Kidney epithelial cell (primary cell): Measurements from ENCODE around the gene OCA2. TPM values are rescaled to one million over a fixed set of nuclear protein-coding genes. Genes with fewer than 3 reads are reported as not detected.

Source experiments
- DNase-seq: peaks from one replicate; pipeline ENCODE4 v3.0.0-alpha.2; 2010; ENCODE audit warnings: low read depth
- H3K27me3 ChIP-seq: 2 replicates; pipeline ENCODE4 v1.6.0; 2011; ENCODE audit warnings: low read length; ENCODE audit not compliant: control insufficient read depth, insufficient read depth
- H3K36me3 ChIP-seq: 2 replicates; pipeline ENCODE4 v1.5.1; 2011; ENCODE audit warnings: low read length; ENCODE audit not compliant: control insufficient read depth, insufficient read depth
- H3K4me3 ChIP-seq: 2 replicates; pipeline ENCODE4 v1.5.1; 2011; ENCODE audit warnings: low read depth, mild to moderate bottlenecking, control low read depth, low read length
- total RNA-seq: library from RNA; depleted of rRNA; stranded (reverse); fragments of >200 nt; gene quantifications from 2 replicates; pipeline ENCODE4 v1.2.3, GENCODE V29; 2015
- TF ChIP-seq, protein P1 (sequence below): IDR thresholded peaks from 2 replicates; pipeline ENCODE4 v1.5.1; 2011; ENCODE audit warnings: mild to moderate bottlenecking, moderate library complexity, low read length, control low read depth, inconsistent platforms; ENCODE audit not compliant: insufficient read depth, poor library complexity, severe bottlenecking

The OCA2 gene
- total RNA-seq, 1 donor from 2014 or later: 0.29 TPM

DNA sequence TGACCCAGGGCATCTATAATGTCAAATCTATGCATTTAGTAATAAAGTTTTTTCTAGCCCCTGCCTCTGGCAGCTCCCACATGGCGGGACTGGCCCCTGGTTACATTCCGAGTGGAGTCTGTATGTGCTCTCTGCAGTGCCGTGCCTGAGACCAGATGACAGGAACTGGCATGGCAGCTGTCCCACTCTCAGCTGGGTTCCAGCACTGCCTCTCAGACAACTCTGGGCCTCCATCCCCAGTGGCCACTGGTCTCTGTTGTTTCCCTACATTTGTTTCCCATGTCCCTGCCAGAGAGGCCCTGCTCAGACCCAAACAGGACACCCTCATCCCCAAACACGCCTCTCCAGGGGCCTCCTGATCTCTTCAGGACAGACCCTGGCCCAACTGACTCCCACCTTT lies 109.3 kb downstream of the OCA2 start:
- Histone ChIP-seq H3K27me3 (no peaks in the 10 kb centered on the region), H3K4me3 (no peak overlapping the region), H3K36me3 (no peaks in the 10 kb centered on the region)
- TF ChIP-seq, protein P1, sequence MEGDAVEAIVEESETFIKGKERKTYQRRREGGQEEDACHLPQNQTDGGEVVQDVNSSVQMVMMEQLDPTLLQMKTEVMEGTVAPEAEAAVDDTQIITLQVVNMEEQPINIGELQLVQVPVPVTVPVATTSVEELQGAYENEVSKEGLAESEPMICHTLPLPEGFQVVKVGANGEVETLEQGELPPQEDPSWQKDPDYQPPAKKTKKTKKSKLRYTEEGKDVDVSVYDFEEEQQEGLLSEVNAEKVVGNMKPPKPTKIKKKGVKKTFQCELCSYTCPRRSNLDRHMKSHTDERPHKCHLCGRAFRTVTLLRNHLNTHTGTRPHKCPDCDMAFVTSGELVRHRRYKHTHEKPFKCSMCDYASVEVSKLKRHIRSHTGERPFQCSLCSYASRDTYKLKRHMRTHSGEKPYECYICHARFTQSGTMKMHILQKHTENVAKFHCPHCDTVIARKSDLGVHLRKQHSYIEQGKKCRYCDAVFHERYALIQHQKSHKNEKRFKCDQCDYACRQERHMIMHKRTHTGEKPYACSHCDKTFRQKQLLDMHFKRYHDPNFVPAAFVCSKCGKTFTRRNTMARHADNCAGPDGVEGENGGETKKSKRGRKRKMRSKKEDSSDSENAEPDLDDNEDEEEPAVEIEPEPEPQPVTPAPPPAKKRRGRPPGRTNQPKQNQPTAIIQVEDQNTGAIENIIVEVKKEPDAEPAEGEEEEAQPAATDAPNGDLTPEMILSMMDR: no peak
- DNase-seq: no peak

- Histone ChIP-seq H3K27me3 (no peaks in the 10 kb centered on the region), H3K4me3 (no peak overlapping the region), H3K36me3 (no peaks in the 10 kb centered on the region)
- TF ChIP-seq, protein P1: no peak
- DNase-seq: no peak
Measured at GRCh38 chr15:27989427-27989826, 109.7 kb downstream of the OCA2 start.

- Histone ChIP-seq H3K27me3 (no peaks in the 10 kb centered on the region), H3K36me3 (no peaks in the 10 kb centered on the region), H3K4me3 (no peak overlapping the region)
- TF ChIP-seq, protein P1: no peak
- DNase-seq: no peak
Measured at GRCh38 chr15:27985099-27985498, 114.0 kb downstream of the OCA2 start.

DNA sequence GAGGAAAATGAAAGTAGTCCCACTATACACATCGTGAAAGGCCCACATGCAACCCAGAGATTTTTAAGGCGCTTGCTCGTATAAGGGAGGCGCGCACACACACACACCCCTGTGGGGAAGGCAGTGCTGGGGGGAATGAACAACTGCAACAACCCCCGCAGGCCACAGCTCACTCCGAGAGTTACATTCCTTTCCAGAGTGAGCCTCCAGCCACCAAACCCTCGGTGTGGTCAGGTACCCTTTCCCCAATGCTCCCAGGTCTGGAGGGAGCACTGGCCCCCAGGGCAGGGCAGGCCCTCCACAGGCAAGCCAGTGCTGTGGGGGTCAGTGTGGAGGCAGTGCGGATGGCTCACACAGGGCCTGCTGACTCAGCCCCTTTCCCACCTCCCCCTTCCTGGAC lies 115.6 kb downstream of the OCA2 start:
- TF ChIP-seq, protein P1: no peak
- DNase-seq: no peak
- H3K36me3 ChIP-seq: no peaks in the 10 kb centered on the region
- H3K27me3 ChIP-seq: no peaks in the 10 kb centered on the region
- H3K4me3 ChIP-seq: no peak overlapping the region

- no peak overlapping the region for H3K4me3 ChIP-seq
- H3K27me3 ChIP-seq: no peaks in the 10 kb centered on the region
- TF ChIP-seq, protein P1: no peak
- DNase-seq: no peak
- H3K36me3 ChIP-seq: no peaks in the 10 kb centered on the region
Measured at GRCh38 chr15:27977696-27978095, 121.4 kb downstream of the OCA2 start.

GRCh38 chr15:27973886-27974285 lies 125.2 kb downstream of the OCA2 start:
- Histone ChIP-seq H3K36me3 (no peaks in the 10 kb centered on the region), H3K27me3 (no peaks in the 10 kb centered on the region), H3K4me3 (no peak overlapping the region)
- DNase-seq: no peak
- TF ChIP-seq, protein P1: no peak
